Stimulated activated CD4-positive, alpha-beta T cell treated with anti-CD3 and anti-CD28 coated beads, Interleukin-12 subunit alpha, Interleukin-12 subunit beta, amount 100 ng/mL, for 48 hours (primary cell): Measurements from ENCODE around the gene NAV2.

Source experiments
- DNase-seq, 3 donors: peaks; one replicate each; pipeline ENCODE4 v3.0.0-alpha.2; 2020; ENCODE audit warnings: low read depth in 2 of 3, low spot score in 1 of 3

NAV2 gene

DNA sequence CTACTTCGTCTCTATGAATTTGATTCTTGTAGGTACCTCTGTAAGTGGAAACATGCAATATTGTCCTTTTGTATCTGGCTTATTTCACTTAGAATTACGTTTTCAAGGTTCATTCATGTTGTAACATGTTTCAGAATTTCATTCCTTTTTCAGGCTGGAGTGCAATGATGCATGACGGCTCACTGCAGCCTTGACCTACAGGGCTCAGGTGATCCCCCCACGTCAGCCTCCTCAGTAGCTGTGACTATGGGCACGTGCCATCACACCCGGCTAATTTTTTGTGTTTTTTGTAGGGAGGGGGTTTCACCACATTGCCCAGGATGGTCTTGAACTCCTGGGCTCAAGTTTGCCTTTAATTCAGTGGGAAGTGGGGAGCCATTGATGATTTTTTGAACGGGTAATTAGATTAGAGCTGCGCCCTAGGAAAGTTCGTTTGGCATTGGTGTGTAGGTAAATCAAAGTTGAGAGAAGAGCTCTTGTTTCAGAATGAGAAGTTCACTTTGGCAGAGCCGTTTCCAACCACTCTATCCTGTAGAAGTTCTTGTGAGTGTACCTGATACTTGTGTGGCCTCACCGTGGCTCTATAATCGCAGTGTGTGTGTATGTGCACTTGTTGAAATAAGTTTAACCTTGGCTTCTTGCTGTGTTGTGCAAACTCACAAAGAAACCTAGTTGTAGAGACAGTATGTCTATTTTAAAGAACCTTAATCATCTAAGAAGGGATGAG lies 115.9 kb downstream of the NAV2 start:
- DNase-seq = no peak

GRCh38 chr11:19829109-19829837 lies 116.6 kb downstream of the NAV2 start:
- no peak for DNase-seq

- no peak for DNase-seq
These were observed 119.6 kb downstream of the NAV2 start for GRCh38 chr11:19832086-19832750.

DNA sequence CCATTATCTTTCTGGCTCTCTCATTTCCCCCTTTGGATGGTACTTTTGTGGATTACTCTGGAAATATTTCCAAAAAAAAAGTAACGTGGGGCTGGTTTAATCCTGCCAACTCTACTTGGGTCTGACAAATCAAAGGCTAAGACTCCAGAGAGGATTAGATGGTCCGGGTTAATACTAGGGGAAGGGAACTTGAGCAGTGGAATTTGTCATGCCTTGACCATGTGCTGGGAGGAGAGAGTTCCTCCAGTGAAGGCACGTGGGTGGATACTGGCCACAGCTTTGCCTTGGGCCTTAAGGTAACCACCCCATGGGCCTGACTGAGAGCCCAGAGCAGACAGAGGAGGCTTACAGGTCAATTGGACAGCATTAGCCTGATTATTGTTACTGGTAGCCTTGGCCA lies 120.3 kb downstream of the NAV2 start:
- DNase-seq = no peak

DNA sequence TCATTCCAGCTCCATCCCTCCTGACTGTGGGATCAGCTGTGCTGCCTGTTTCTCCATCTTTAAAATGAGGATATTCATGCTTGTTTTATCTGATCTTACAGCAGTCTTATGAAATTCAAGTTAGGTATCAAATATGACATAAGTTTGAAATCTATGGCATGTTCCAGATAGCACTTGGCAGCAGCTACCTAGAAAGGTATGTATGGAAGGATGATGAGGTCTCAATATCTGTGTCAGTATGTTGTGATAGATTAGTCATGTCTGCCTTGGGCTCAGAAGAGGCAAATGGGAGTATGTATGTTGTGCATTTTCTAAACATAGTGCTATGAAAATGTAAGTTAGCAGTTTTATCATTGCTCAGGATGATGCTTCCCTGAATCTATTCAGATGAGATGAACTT lies 122.1 kb downstream of the NAV2 start:
- no peak for DNase-seq

GRCh38 chr11:19836666-19837065 lies 124.0 kb downstream of the NAV2 start:
- no peak for DNase-seq

- no peak for DNase-seq
These were observed 126.5 kb downstream of the NAV2 start for GRCh38 chr11:19838994-19839768.

- no peak for DNase-seq
These were observed 128.3 kb downstream of the NAV2 start for GRCh38 chr11:19840961-19841360.

- no peak for DNase-seq
These were observed 129.9 kb downstream of the NAV2 start for GRCh38 chr11:19842505-19842904.

GRCh38 chr11:19843079-19843478 lies 130.4 kb downstream of the NAV2 start:
- no peak for DNase-seq

DNA sequence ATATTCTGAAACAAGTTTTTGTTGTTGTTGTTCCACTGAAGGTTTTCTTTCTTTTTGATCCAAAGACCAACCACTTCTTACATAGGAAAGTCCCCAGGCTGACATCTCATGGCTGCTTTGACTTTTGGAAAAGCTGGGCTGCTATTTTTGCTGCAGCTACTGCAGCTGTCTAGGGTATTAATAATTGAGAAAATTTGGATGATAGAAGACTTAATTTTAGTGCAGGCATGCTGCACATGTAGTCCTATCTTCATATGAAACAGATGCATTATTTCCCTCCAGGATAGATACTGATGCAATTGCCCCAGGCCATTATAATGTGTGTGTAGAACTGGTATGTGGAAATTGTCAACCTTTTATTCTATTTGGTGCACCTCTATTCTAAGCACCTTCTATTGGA lies 131.4 kb downstream of the NAV2 start:
- no peak for DNase-seq

DNA sequence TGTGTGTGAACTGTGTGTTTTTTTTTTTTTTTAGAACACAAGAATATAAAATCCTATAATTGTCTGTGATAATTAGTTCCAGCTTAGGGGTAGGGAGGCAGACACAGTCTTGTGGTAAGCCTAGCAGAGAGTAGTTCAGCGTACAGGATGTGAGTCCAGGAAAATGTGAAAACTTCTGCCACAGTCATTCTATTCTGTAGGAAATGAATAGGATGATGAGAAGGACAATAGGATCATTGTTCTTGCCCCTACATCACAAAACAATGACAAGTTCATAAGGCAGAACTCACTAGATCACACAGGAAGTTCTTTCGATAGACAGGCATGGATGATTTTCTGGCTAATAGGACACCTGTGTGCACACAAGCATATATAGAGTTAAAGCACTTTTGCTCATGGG lies 132.2 kb downstream of the NAV2 start:
- no peak for DNase-seq

DNA sequence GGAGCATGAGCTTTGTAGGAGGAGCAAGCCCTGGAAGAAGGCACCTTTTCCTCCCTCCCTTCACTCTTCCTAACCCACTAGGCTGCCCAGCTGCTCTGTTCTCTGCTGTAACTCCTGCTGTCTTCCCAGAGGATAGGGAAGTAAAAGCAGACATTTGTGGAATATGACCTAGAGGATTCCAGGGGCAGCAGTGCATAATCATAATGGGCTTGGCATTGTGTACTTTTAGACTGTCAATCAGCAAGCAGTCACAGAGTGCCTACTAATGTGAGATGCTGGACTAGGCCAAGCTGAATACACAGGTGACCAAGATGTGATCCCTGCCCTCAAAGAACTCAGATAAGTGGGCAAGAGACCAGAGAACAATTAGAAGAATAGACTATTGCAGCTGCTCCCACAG lies 133.0 kb downstream of the NAV2 start:
- no peak for DNase-seq

- DNase-seq = no peak
These were observed 134.1 kb downstream of the NAV2 start for GRCh38 chr11:19846654-19847305.

DNA sequence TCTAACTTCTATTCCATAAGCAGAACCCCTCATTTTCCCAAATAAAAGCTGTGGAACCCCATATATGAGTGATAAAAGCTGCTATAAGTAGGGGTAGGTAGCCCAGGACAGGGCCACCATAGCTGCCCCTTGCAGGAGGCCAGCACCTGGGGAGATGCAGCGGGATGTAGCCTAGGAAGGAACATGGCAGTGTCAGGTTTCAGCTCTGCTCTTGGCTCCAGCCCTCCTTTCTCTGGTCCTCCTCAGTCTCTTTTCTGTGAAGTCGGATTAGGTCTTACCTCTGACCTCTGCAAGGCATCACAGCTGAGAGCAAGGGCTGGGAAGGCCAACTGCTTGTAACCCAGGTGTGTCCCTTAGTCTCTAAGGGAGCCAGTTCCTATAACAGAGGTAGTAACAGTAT lies 135.6 kb downstream of the NAV2 start:
- DNase-seq = no peak

- DNase-seq = no peak
These were observed 136.6 kb downstream of the NAV2 start for GRCh38 chr11:19849107-19849789.

- DNase-seq = no peak
These were observed 137.4 kb downstream of the NAV2 start for GRCh38 chr11:19849947-19850593.

DNA sequence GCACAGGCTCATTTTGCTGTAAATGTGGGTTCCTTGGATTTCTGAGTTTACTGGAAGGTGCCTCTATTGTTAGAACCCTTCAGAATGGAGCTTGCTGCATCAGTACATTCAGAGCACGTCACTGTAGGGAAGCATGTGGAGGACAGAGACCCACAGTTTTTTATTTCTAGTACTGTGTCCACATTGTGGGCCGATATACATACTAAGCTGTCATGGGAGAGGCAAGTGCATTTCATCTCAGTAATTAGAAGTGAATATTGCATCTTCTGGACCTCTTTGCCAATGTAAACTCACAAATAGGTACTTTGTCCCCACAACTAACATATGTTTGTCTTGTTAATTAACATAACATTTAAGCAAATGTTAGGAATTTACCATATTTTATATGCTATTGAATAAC lies 139.7 kb downstream of the NAV2 start:
- DNase-seq = no peak

DNA sequence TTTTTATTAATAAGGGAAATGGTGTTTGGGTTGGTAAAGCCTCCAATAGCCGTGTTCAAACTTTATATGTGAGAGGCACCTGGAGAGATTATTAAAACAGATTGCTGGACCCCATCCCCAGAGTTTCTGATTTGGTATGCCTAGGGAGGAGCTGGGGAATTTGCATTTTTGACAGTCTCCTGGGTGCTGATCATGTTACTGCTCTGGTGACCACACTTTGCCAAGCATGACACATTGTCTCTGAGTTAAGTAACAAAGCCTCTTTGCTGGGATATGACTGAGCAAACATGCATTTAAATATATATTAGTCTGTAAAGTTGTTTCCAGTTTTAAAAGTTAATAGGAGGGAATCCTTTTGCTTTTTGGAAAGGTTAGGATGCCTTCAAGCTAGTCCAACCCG lies 140.4 kb downstream of the NAV2 start:
- DNase-seq = no peak

DNA sequence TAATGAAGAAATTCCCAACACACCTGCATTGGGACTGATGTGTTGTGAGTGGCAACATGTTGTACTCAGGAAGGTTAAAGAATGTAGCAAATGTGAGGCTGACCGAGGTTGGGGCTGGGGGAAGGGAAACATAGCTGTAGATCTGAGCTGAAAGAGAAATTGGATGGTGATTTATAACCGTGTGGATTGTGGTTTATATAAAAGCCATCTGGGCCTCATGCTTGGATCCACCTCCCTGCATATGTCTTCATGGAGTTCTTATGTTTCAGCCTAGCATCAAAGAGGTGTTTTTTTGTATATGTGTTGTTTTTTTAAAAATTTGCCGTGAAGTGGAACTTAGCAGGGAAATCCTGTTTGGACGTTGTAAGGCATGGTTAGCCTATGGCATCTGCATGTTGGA lies 141.3 kb downstream of the NAV2 start:
- no peak for DNase-seq
